ENCODE results near the gene ZBTB32. TPM values are rescaled to one million over a fixed set of nuclear protein-coding genes. Genes with fewer than 3 reads are reported as not detected.

The ZBTB32 gene
- total RNA-seq, 1 experiment from 2014 or later: not detected

- no peak overlapping the region for H3K27ac ChIP-seq (ENCODE audit: low read length)
- CTCF ChIA-PET: no interaction called here
- ATAC-seq: no peak
- H3K27me3 ChIP-seq (ENCODE audit: control insufficient read depth, insufficient read depth, low read length): no peaks in the 10 kb centered on the region
- no peak for TF ChIP-seq CTCF (IDR thresholded peaks at IDR 0.05)
- TF ChIP-seq TCF7L2 (IDR thresholded peaks at IDR 0.05; ENCODE audit: low read depth, low read length): no peak
- TF ChIP-seq, protein P1, sequence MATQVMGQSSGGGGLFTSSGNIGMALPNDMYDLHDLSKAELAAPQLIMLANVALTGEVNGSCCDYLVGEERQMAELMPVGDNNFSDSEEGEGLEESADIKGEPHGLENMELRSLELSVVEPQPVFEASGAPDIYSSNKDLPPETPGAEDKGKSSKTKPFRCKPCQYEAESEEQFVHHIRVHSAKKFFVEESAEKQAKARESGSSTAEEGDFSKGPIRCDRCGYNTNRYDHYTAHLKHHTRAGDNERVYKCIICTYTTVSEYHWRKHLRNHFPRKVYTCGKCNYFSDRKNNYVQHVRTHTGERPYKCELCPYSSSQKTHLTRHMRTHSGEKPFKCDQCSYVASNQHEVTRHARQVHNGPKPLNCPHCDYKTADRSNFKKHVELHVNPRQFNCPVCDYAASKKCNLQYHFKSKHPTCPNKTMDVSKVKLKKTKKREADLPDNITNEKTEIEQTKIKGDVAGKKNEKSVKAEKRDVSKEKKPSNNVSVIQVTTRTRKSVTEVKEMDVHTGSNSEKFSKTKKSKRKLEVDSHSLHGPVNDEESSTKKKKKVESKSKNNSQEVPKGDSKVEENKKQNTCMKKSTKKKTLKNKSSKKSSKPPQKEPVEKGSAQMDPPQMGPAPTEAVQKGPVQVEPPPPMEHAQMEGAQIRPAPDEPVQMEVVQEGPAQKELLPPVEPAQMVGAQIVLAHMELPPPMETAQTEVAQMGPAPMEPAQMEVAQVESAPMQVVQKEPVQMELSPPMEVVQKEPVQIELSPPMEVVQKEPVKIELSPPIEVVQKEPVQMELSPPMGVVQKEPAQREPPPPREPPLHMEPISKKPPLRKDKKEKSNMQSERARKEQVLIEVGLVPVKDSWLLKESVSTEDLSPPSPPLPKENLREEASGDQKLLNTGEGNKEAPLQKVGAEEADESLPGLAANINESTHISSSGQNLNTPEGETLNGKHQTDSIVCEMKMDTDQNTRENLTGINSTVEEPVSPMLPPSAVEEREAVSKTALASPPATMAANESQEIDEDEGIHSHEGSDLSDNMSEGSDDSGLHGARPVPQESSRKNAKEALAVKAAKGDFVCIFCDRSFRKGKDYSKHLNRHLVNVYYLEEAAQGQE (IDR thresholded peaks at IDR 0.05; ENCODE audit: insufficient read depth in 1 of 2, low read depth in 2 of 2, low read length in 1 of 2): no peak
- no peak for TF ChIP-seq SIN3A (IDR thresholded peaks at IDR 0.05; ENCODE audit: borderline replicate concordance, insufficient read depth, low read depth, low read length)
- TF ChIP-seq POLR2AphosphoS5 (IDR thresholded peaks at IDR 0.05; ENCODE audit: low read depth, low read length): no peak
- no peak overlapping the region for H3K4me3 ChIP-seq (ENCODE audit: low read depth in 2 of 2, low read length in 2 of 2)
- no peaks in the 10 kb centered on the region for H3K36me3 ChIP-seq (ENCODE audit: control insufficient read depth, insufficient read depth, low read length)
- H3K4me1 ChIP-seq (ENCODE audit: control insufficient read depth, insufficient read depth, low read length): peaks cover 10% of the 10 kb centered on the region
- DNase-seq (ENCODE audit: low read depth, low spot score): no peak
- intact Hi-C loops (cut with micrococcal nuclease; ENCODE audit: unreplicated experiment) (no loop called here), in situ Hi-C loops (cut with HindIII; ENCODE audit: low pct_unique_long_range_greater_than_20kb, low sequenced_read_pairs) (no loop called here)
- POLR2A ChIA-PET: interaction anchor here (0.6 kb wide), 1 partner anchor 8 kb away, joined by 5 read pairs; the partner anchor contains the start of genes PSENEN and U2AF1L4
- no peaks in the 10 kb centered on the region for H3K9me3 ChIP-seq (ENCODE audit: control insufficient read depth, insufficient read depth, low read depth, low read length)
- no TSS peak for BruUV-seq (replicated peaks)
These were observed 49.4 kb downstream of the ZBTB32 start for GRCh38 chr19:35753634-35754369.

- TF ChIP-seq TCF7L2 (IDR thresholded peaks at IDR 0.05; ENCODE audit: low read depth, low read length) (no peak), CTCF (IDR thresholded peaks at IDR 0.05) (no peak), POLR2AphosphoS5 (IDR thresholded peaks at IDR 0.05; ENCODE audit: low read depth, low read length) (no peak), SIN3A (IDR thresholded peaks at IDR 0.05; ENCODE audit: borderline replicate concordance, insufficient read depth, low read depth, low read length) (no peak)
- TF ChIP-seq, protein P1 (IDR thresholded peaks at IDR 0.05; ENCODE audit: insufficient read depth in 1 of 2, low read depth in 2 of 2, low read length in 1 of 2): no peak
- no TSS peak for BruUV-seq (replicated peaks)
- CTCF ChIA-PET: no interaction called here
These were observed 50.2 kb downstream of the ZBTB32 start for GRCh38 chr19:35754370-35755130.

More at GRCh38 chr19:35754370-35755130, 50.2 kb downstream of the ZBTB32 start:
- Histone ChIP-seq H3K4me1 (ENCODE audit: control insufficient read depth, insufficient read depth, low read length) (peaks cover 17% of the 10 kb centered on the region), H3K4me3 (ENCODE audit: low read depth in 2 of 2, low read length in 2 of 2) (no peak overlapping the region), H3K36me3 (ENCODE audit: control insufficient read depth, insufficient read depth, low read length) (no peaks in the 10 kb centered on the region), H3K27me3 (ENCODE audit: control insufficient read depth, insufficient read depth, low read length) (no peaks in the 10 kb centered on the region), H3K9me3 (ENCODE audit: control insufficient read depth, insufficient read depth, low read depth, low read length) (no peaks in the 10 kb centered on the region), H3K27ac (ENCODE audit: low read length) (no peak overlapping the region)
- intact Hi-C loops (cut with micrococcal nuclease; ENCODE audit: unreplicated experiment): no loop called here
- in situ Hi-C loops (cut with HindIII; ENCODE audit: low pct_unique_long_range_greater_than_20kb, low sequenced_read_pairs): no loop called here
- DNase-seq (ENCODE audit: low read depth, low spot score) (no peak), ATAC-seq (no peak)
- POLR2A ChIA-PET: interaction anchor here (0.6 kb wide), 1 partner anchor 9 kb away, joined by 5 read pairs; the partner anchor contains the start of genes PSENEN and U2AF1L4
